Left lung (tissue), 10 donors: ENCODE measurements around the gene PRKG1. TPM values are rescaled to one million over a fixed set of nuclear protein-coding genes. Genes with fewer than 3 reads are reported as not detected.

Source experiments
- ATAC-seq: fragments of 200-7000 bp; cut with Tn5 transposase; one replicate; pipeline ENCODE4 v1.9.1; 2020; ENCODE audit warnings: moderate library complexity
- DNase-seq, 4 donors: peaks; one replicate each; pipeline ENCODE4 v3.0.0-alpha.2; 2013 to 2020
- H3K27ac ChIP-seq, 2 donors: fragments of 200-600 bp; sonication (generic) in 1 of 2; one replicate each; pipeline versions ENCODE4 v1.5.0 to v1.8.0; 2020 to 2021
- H3K27me3 ChIP-seq, 2 donors: fragments of 200-600 bp; sonication (generic) in 1 of 2; one replicate each; pipeline versions ENCODE4 v1.5.0 to v1.8.0; 2020 to 2021
- H3K36me3 ChIP-seq, 2 donors: fragments of 200-600 bp; sonication (generic) in 1 of 2; one replicate each; pipeline versions ENCODE4 v1.5.0 to v1.8.0; 2020 to 2021
- H3K4me1 ChIP-seq, 2 donors: fragments of 200-600 bp; one replicate each; pipeline ENCODE4 v1.8.0; 2021
- H3K4me3 ChIP-seq, 2 donors: fragments of 200-600 bp; sonication (generic) in 1 of 2; one replicate each; pipeline versions ENCODE4 v1.5.0 to v1.8.0; 2020 to 2021; ENCODE audit warnings: mild to moderate bottlenecking in 1 of 2
- H3K9me3 ChIP-seq, 2 donors: fragments of 200-600 bp; sonication (generic) in 1 of 2; one replicate each; pipeline versions ENCODE4 v1.5.0 to v1.8.0; 2020 to 2021
- intact Hi-C, 2 donors: fragments of 100-400 bp; cut with DNase I; formaldehyde crosslinking; loops; one replicate each; pipeline versions ENCODE4 v1.11.2 to v1.14.2; 2022
- polyA plus RNA-seq, 6 donors: library from polyadenylated mRNA; unstranded; fragments of 120-200 nt; gene quantifications; one replicate each; pipeline ENCODE4 v1.2.1, GENCODE V29; 2013; ENCODE audit not compliant: insufficient read length in 6 of 6
- total RNA-seq, 2 donors: library from RNA; stranded (reverse); fragmentation: NEBNext Ultra II Directional; extraction: Animal tissue kit (Norgen Biotek cat#: 25700); gene quantifications; one replicate each; pipeline ENCODE4 v1.2.1, GENCODE V29; 2021
- TF ChIP-seq, protein P1 (sequence below), 2 donors: fragments of 200-600 bp; sonication (generic) in 1 of 2; IDR thresholded peaks; one replicate each; pipeline versions ENCODE4 v1.5.0 to v1.8.0; 2021; ENCODE audit warnings: antibody characterized with exemption in 2 of 2
- donor health status: DM: no; HTN: yes; CAD: no.
- donor health status: DM: no; HTN: no; CAD: no.

The PRKG1 gene
- total and polyA plus RNA-seq, 8 donors: 15.6 to 29.0 (median 17.8) TPM

DNA sequence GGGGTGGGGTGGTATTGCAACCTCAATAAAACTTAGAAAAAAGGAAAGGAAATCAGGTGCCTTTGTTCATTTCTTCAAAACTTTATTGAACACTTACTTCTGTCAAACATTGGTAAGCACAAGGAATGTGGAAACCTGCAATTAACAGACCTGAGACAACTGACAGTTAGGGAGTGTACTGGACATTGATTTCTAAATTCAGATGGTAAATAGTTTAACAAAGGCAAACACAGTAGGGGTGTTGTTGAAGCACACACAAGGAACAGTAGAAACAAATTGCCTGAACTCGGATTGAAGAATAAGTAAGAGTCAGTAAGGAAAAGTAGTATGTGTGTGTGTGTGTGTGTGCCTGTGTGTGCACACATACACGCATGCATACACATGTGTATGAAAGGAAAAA, 516.5 kb downstream of the PRKG1 start:
- Histone ChIP-seq H3K36me3 (no peaks in the 10 kb centered on the region), H3K27ac (no peak overlapping the region), H3K4me3 (no peak overlapping the region), H3K27me3 (no peaks in the 10 kb centered on the region), H3K4me1 (no peaks in the 10 kb centered on the region), H3K9me3 (no peaks in the 10 kb centered on the region)
- ATAC-seq: no peak
- DNase-seq: no peak
- TF ChIP-seq, protein P1, sequence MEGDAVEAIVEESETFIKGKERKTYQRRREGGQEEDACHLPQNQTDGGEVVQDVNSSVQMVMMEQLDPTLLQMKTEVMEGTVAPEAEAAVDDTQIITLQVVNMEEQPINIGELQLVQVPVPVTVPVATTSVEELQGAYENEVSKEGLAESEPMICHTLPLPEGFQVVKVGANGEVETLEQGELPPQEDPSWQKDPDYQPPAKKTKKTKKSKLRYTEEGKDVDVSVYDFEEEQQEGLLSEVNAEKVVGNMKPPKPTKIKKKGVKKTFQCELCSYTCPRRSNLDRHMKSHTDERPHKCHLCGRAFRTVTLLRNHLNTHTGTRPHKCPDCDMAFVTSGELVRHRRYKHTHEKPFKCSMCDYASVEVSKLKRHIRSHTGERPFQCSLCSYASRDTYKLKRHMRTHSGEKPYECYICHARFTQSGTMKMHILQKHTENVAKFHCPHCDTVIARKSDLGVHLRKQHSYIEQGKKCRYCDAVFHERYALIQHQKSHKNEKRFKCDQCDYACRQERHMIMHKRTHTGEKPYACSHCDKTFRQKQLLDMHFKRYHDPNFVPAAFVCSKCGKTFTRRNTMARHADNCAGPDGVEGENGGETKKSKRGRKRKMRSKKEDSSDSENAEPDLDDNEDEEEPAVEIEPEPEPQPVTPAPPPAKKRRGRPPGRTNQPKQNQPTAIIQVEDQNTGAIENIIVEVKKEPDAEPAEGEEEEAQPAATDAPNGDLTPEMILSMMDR (IDR thresholded peaks at IDR 0.05): no peak
- intact Hi-C loops: no loop called here

DNA sequence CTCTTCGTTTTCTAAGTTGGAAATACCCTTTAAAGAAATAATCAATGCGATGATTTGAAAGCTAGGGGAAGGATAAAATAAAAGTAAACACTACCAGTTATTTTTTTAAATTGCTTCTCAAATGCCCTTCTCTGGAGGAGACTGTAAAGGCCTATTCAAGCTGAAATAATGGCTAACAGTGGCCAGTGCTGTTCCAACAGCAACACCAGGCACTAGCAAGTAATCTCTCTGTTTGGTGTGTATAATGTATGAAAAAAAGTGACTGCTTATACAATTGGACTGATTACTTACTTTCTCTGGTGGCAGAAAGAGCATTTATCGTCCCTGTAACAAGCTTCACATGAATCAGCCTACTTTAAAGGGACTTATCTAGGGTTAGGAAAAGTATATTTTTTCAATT, 522.4 kb downstream of the PRKG1 start:
- TF ChIP-seq, protein P1 (IDR thresholded peaks at IDR 0.05): no peak

DNA sequence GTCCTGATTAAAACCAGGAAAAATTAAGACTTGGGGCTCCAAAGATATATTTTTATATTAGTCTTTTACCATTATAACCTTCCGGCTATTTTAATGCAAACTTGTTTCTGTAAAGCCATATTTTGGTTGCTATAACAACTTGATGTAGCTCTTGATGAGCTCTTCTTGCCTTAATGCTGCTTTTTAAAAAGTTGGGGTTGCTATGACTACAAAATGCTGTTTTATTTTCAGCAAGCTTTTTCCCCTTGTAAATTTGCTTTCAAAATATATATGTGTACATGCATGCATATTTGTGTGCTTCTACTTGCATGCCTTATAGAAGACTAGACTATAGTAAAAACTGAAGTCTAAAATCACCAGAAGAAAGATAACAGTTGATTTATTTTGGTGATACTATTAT, 525.4 kb downstream of the PRKG1 start:
- no peaks in the 10 kb centered on the region for H3K36me3 ChIP-seq
- no peaks in the 10 kb centered on the region for H3K9me3 ChIP-seq
- H3K27ac ChIP-seq: no peak overlapping the region
- ATAC-seq: no peak
- TF ChIP-seq, protein P1 (IDR thresholded peaks at IDR 0.05): no peak
- no peak overlapping the region for H3K4me3 ChIP-seq
- DNase-seq: peak in 2 of 4 donors; percentile 4 to 12
- no peaks in the 10 kb centered on the region for H3K27me3 ChIP-seq
- H3K4me1 ChIP-seq: no peaks in the 10 kb centered on the region
- intact Hi-C loops: no loop called here

More for the DNA sequence above, 522.4 kb downstream of the PRKG1 start:
- no peaks in the 10 kb centered on the region for H3K9me3 ChIP-seq
- H3K27me3 ChIP-seq: no peaks in the 10 kb centered on the region
- DNase-seq: no peak
- H3K4me1 ChIP-seq: no peaks in the 10 kb centered on the region
- H3K4me3 ChIP-seq: no peak overlapping the region
- intact Hi-C loops: no loop called here
- ATAC-seq: no peak
- H3K27ac ChIP-seq: no peak overlapping the region
- H3K36me3 ChIP-seq: no peaks in the 10 kb centered on the region

DNA sequence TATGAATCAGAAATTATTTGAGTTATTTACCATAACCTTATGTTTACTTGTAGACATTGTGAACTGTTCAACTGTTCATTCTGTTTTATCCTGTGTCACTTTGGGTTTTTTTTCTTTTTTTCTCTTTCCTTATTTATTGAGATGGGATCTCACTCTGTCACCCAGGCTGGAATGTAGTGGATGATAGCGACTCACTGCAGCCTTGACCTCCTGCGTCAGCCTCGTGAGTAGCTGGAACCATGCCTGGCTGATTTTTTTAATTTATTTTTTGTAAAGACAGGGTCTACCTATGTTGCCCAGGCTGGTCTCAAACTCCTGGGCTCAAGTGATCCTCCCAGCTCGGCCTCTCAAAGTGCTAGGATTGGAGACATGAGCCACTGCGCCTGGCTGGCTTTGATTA, 528.0 kb downstream of the PRKG1 start:
- DNase-seq (no peak), ATAC-seq (no peak)
- Histone ChIP-seq H3K27me3 (no peaks in the 10 kb centered on the region), H3K4me1 (no peaks in the 10 kb centered on the region), H3K4me3 (no peak overlapping the region), H3K27ac (no peak overlapping the region), H3K36me3 (no peaks in the 10 kb centered on the region), H3K9me3 (no peaks in the 10 kb centered on the region)
- TF ChIP-seq, protein P1 (IDR thresholded peaks at IDR 0.05): no peak
- intact Hi-C loops: no loop called here

DNA sequence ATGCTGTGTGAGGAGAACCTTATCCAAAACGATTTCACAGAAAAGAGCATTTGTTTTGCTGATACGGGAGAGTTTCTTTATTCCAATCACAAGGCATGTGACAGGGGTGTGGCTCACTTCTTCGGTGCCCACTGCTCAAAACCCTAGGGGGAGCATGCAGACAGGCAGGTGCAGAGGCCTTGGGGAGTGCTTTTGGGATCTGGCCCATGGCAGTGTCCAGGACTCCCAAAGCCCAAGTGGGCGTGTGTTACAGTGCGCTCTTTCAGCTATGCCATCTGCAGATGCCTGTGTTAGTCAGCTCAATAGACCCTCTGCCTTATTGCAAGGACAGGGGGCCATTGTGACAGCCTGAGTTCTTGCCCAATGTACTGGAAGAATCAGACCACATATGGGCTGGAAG, 530.3 kb downstream of the PRKG1 start:
- H3K27ac ChIP-seq: no peak overlapping the region
- intact Hi-C loops: no loop called here
- no peak for ATAC-seq
- H3K9me3 ChIP-seq: no peaks in the 10 kb centered on the region
- H3K36me3 ChIP-seq: no peaks in the 10 kb centered on the region
- no peaks in the 10 kb centered on the region for H3K4me1 ChIP-seq
- H3K4me3 ChIP-seq: no peak overlapping the region
- no peaks in the 10 kb centered on the region for H3K27me3 ChIP-seq
- TF ChIP-seq, protein P1 (IDR thresholded peaks at IDR 0.05): no peak
- DNase-seq: no peak
